Spleen (tissue), 11 donors: ENCODE data around the gene NPEPL1. TPM values are rescaled to one million over a fixed set of nuclear protein-coding genes. Genes with fewer than 3 reads are reported as not detected.
A peak's percentile ranks its signal among the peaks of the same experiment; 100 is the strongest.

Experiments
- DNase-seq: peaks from one replicate; pipeline ENCODE4 v3.0.0-alpha.2; 2020
- H3K27ac ChIP-seq, 8 donors: fragments of 200-600 bp; sonication (generic) in 7 of 8; 1 replicate in 4 of 8; 2 replicates in 4 of 8; pipeline versions ENCODE4 v1.5.0 to v1.8.0; 2016 to 2021; ENCODE audit warnings: inconsistent platforms in 4 of 8, mild to moderate bottlenecking in 4 of 8, moderate library complexity in 1 of 8
- H3K27me3 ChIP-seq, 7 donors: fragments of 200-600 bp; sonication (generic) in 6 of 7; replicated peaks in 1 of 7; 1 replicate in 4 of 7; 2 replicates in 3 of 7; pipeline versions ENCODE4 v1.5.0 to v1.8.0; 2016 to 2021; ENCODE audit warnings: inconsistent platforms in 3 of 7, mild to moderate bottlenecking in 1 of 7
- H3K36me3 ChIP-seq, 6 donors: fragments of 200-600 bp; sonication (generic) in 5 of 6; 1 replicate in 4 of 6; 2 replicates in 2 of 6; pipeline versions ENCODE4 v1.5.0 to v1.8.0; 2016 to 2021; ENCODE audit warnings: inconsistent platforms in 2 of 6
- H3K4me1 ChIP-seq, 6 donors: fragments of 200-600 bp; sonication (generic) in 5 of 6; 1 replicate in 3 of 6; 2 replicates in 3 of 6; pipeline versions ENCODE4 v1.5.0 to v1.8.0; 2016 to 2021; ENCODE audit warnings: inconsistent platforms in 3 of 6
- H3K4me3 ChIP-seq, 8 donors: fragments of 200-600 bp; sonication (generic) in 7 of 8; 1 replicate in 4 of 8; 2 replicates in 4 of 8; pipeline versions ENCODE4 v1.5.0 to v1.8.0; 2016 to 2021; ENCODE audit warnings: inconsistent platforms in 4 of 8, mild to moderate bottlenecking in 4 of 8, moderate library complexity in 2 of 8
- H3K9me3 ChIP-seq, 8 donors: fragments of 200-600 bp; sonication (generic) in 7 of 8; 1 replicate in 4 of 8; 2 replicates in 4 of 8; pipeline versions ENCODE4 v1.5.0 to v1.8.0; 2016 to 2021; ENCODE audit warnings: inconsistent platforms in 4 of 8
- CTCF ChIP-seq, 11 experiments: fragments of 200-600 bp in 7 of 11; fragments of 450-650 bp in 4 of 11; sonication (generic) in 4 of 11; IDR thresholded peaks in 8 of 11; conservative IDR thresholded peaks in 3 of 11; 1 replicate in 7 of 11; 2 replicates in 4 of 11; pipeline versions ENCODE4 v1.4.0 to v1.8.0; 2016 to 2021; ENCODE audit warnings: antibody characterized with exemption in 11 of 11, inconsistent platforms in 4 of 11, mild to moderate bottlenecking in 1 of 11
- POLR2A ChIP-seq, 3 donors: fragments of 450-650 bp; IDR thresholded peaks; one replicate each; pipeline ENCODE4 v1.5.1; 2017; ENCODE audit warnings: antibody characterized with exemption in 3 of 3, mild to moderate bottlenecking in 1 of 3
- POLR2AphosphoS5 ChIP-seq, 3 donors: sonication (generic); formaldehyde crosslinking; IDR thresholded peaks; one replicate each; pipeline ENCODE4 v1.5.1; 2017; ENCODE audit warnings: antibody characterized with exemption in 3 of 3
- WGBS, 5 donors: extraction: QIAGEN DNeasy Blood & Tissue Kit in 3 of 5; methylation state at CpG; one replicate each; pipeline versions ENCODE4 v1.1.5 to v1.1.7; 2013 to 2018; 5-methylcytosine and 5-hydroxymethylcytosine counted together
- intact Hi-C: fragments of 100-400 bp; cut with DNase I; formaldehyde crosslinking; loops from one replicate; pipeline ENCODE4 v1.15.0; 2023; ENCODE audit warnings: low total_unique reads
- polyA plus RNA-seq, 3 donors: library from polyadenylated mRNA; stranded (reverse); fragments of 200-250 nt; gene quantifications; one replicate each; pipeline ENCODE4 v1.2.1, GENCODE V29; 2013
- total RNA-seq, 7 donors: library from RNA; depleted of rRNA in 3 of 7; stranded (reverse); fragments of >200 nt in 3 of 7; fragmentation: NEBNext Ultra II Directional in 4 of 7; extraction: Animal tissue kit (Norgen Biotek cat#: 25700) in 4 of 7; gene quantifications; one replicate each; pipeline versions ENCODE4 v1.1.0 to v1.2.1, GENCODE V29; 2016 to 2021
- donor health status: healthy with polysubstance abuse.
- donor health status: DM: no; HTN: no; CAD: no; lungs with moderate emphysema.
- donor health status: DM: no; HTN: no; CAD: no.
- donor health status: Bipolar disorder and iron deficiency.
- donor health status: healthy.
- donor health status: DM: no; HTN: no; CAD: no.
- donor health status: DM: yes; HTN: yes; CAD: no.

NPEPL1 gene
- total and polyA plus RNA-seq, 10 donors: 19.3 to 61.7 (median 56.2) TPM

GRCh38 chr20:58700823-58701222, 8.2 kb downstream of the NPEPL1 start:
- no peaks in the 10 kb centered on the region for H3K27me3 ChIP-seq
- peak; percentile 63 for DNase-seq
- TF ChIP-seq CTCF (IDR thresholded peaks at IDR 0.05 in 8 of 11, conservative IDR thresholded peaks at IDR 0.05 in 3 of 11) (no peak), POLR2AphosphoS5 (IDR thresholded peaks at IDR 0.05) (peak in 1 of 3 donors; percentile 16)
- WGBS, 5 donors: 93 to 100% (median 94%) methylated on average over 4 to 11 of the region's 11 CpGs
- no peak overlapping the region for H3K4me3 ChIP-seq
- H3K4me1 ChIP-seq: no peaks in the 10 kb centered on the region
- peaks cover 4 to 100% (median 75%) of the 10 kb centered on the region in 6 donors for H3K36me3 ChIP-seq
- no peak overlapping the region for H3K27ac ChIP-seq
- H3K9me3 ChIP-seq: no peaks in the 10 kb centered on the region
- intact Hi-C loops: no loop called here

DNA sequence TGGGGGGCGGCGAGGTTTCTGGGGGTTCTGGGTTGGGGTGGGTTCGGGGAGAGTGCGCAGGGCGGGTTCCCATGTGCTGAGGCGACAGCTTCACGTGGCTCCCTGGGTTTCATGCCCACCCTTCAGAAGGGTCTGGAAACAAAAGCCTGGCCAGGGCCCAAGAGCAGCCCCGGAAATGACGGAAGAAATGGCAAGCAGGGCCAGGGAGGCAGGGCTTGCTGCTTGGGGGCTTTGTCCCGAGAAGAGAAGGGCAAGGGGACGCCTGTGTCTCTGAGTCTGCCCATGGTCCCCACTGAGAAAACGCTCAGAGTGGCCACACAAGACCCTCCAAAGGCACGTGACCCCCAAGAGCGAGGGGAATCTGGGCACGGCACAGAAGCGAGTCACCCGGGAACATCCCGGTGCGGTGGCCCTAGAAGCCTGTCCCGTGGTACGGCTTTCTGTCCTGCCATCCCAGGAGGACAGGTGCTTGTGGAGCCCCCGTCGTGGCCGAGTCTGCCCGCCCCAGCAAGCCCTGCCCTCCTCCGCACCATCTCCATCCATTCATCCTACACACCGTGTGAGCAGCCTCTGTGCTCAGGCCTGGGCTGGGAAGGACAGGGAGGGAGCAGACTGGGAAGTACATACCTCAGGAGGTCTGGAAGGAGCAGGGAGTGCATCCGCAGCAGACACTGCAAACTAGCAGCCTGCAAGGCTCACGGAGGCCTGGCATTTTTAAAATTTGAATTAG, 9.0 kb downstream of the NPEPL1 start:
- no peaks in the 10 kb centered on the region for H3K9me3 ChIP-seq
- H3K36me3 ChIP-seq: peaks cover 4 to 100% (median 67%) of the 10 kb centered on the region in 6 donors
- H3K27me3 ChIP-seq: no peaks in the 10 kb centered on the region
- peak; percentile 58 for DNase-seq
- TF ChIP-seq POLR2AphosphoS5 (IDR thresholded peaks at IDR 0.05) (no peak), CTCF (IDR thresholded peaks at IDR 0.05 in 8 of 11, conservative IDR thresholded peaks at IDR 0.05 in 3 of 11) (no peak), POLR2A (IDR thresholded peaks at IDR 0.05) (no peak)
- intact Hi-C loops: no loop called here
- H3K4me1 ChIP-seq: no peaks in the 10 kb centered on the region
- no peak overlapping the region for H3K27ac ChIP-seq
- no peak overlapping the region for H3K4me3 ChIP-seq
- 86 to 96% (median 94%) methylated on average over 23 to 29 of the region's 29 CpGs for WGBS, 5 donors

- peak; percentile 63 for DNase-seq
- intact Hi-C loops: no loop called here
- no peaks in the 10 kb centered on the region for H3K27me3 ChIP-seq
Observed at GRCh38 chr20:58702161-58702510, 9.5 kb downstream of the NPEPL1 start.

More at GRCh38 chr20:58702161-58702510, 9.5 kb downstream of the NPEPL1 start:
- no peak overlapping the region for H3K27ac ChIP-seq
- no peaks in the 10 kb centered on the region for H3K4me1 ChIP-seq
- 88 to 97% (median 91%) methylated on average over 9 of the region's 9 CpGs for WGBS, 5 donors
- no peak overlapping the region for H3K4me3 ChIP-seq
- H3K9me3 ChIP-seq: no peaks in the 10 kb centered on the region
- TF ChIP-seq POLR2A (IDR thresholded peaks at IDR 0.05) (no peak), POLR2AphosphoS5 (IDR thresholded peaks at IDR 0.05) (no peak), CTCF (IDR thresholded peaks at IDR 0.05 in 8 of 11, conservative IDR thresholded peaks at IDR 0.05 in 3 of 11) (no peak)
- H3K36me3 ChIP-seq: peaks cover 4 to 99% (median 64%) of the 10 kb centered on the region in 6 donors
